ENCODE results near the gene NEXMIF. TPM values are rescaled to one million over a fixed set of nuclear protein-coding genes. Genes with fewer than 3 reads are reported as not detected.
"Not testable (repeated sequence)": the region's sequence is repeated elsewhere in the genome, so short reads cannot be mapped to it uniquely, and the experiment has no call there.

The NEXMIF gene
- 1 to 10 TPM in 2 of 6 donors, under 1 TPM in 4; under 0.01 to 2.1 (median 0.65) TPM for total RNA-seq

DNA sequence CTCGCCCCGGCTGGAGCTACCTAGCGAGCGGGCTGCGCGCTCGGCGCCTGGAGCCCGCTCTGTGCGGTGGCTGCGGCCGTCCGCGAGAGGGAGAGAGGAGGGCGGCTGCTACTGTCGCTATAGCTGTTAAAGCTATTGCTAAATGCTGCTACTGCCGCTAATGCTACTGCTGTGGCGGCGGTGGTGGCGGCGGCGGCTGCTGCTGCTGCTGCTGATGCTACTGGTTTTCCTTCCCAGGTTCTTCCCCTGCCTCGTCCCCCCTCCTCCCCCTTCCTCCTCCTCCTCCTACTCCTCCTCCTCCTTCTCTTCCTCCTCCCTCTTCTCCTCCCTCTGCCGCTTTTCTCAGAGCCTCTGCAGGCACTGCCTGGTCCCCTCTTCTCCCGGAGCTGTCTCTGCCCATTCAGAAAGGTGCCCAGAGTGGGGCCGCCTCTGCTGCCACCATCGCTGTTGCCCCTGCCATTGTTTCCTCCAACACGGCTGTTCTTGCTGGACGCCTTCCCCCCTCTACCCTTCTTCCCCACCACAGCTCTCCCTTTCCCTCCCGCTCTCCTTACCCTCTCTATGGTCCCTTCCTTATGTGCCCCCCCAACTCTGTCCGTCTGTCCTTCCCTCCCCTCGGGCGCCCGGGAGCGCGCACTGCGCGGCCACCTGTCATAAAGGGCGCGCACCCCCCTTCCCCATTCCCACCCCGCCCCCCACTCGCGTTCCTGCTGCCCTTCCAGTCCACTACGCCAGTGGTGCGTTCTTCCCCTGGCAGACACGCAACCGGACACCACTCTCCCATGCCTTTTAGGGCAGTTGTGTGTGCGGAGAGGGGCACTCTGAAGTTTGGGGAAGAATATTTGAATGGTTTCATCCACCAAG is at the start of gene NEXMIF:
NEXMIF (minus strand) TSS at position 228 of the 864 bp plus-strand sequence.
- Histone ChIP-seq H3K4me1 (peaks cover 0 to 12% (median 4%) of the 10 kb centered on the region in 4 donors), H3K27ac (peak within 1 kb of the TSS in 3 of 4 donors; percentile 18 to 60 (median 56)), H3K36me3 (no peaks in the 10 kb centered on the region), H3K9me3 (peaks cover 0 to 5% (median 0%) of the 10 kb centered on the region in 4 donors), H3K4me3 (peak within 1 kb of the TSS; percentile 10 to 51 (median 43)), H3K27me3 (peaks cover 0 to 3% (median 0%) of the 10 kb centered on the region in 4 donors)
- TF ChIP-seq, protein P1, sequence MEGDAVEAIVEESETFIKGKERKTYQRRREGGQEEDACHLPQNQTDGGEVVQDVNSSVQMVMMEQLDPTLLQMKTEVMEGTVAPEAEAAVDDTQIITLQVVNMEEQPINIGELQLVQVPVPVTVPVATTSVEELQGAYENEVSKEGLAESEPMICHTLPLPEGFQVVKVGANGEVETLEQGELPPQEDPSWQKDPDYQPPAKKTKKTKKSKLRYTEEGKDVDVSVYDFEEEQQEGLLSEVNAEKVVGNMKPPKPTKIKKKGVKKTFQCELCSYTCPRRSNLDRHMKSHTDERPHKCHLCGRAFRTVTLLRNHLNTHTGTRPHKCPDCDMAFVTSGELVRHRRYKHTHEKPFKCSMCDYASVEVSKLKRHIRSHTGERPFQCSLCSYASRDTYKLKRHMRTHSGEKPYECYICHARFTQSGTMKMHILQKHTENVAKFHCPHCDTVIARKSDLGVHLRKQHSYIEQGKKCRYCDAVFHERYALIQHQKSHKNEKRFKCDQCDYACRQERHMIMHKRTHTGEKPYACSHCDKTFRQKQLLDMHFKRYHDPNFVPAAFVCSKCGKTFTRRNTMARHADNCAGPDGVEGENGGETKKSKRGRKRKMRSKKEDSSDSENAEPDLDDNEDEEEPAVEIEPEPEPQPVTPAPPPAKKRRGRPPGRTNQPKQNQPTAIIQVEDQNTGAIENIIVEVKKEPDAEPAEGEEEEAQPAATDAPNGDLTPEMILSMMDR (IDR thresholded peaks at IDR 0.05): peak in 1 of 6 experiments; percentile 47
- no peak for TF ChIP-seq POLR2A (IDR thresholded peaks at IDR 0.05)
- TF ChIP-seq POLR2AphosphoS5 (IDR thresholded peaks at IDR 0.05): no peak
- WGBS, 2 donors: 5 to 44% methylated on average over 22 to 48 of the region's 48 CpGs
- peak; percentile 78 to 85 for ATAC-seq (ENCODE audit: low FRiP score in 2 of 2)
- DNase-seq: peak; percentile 26 to 83

DNA sequence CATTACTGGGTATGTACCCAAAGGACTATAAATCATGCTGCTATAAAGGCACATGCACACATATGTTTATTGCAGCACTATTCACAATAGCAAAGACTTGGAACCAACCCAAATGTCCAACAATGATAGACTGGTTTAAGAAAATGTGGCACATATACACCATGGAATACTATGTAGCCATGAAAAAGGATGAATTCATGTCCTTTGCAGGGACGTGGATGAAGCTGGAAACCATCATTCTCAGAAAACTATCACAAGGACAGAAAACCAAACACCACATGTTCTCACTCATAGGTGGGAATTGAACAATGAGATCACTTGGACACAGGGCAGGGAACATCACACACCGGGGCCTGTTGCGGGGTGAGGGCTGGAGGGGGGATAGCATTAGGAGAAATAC is 36.7 kb upstream of the NEXMIF start:
- H3K4me1 ChIP-seq; H3K9me3 ChIP-seq; H3K4me3 ChIP-seq; DNase-seq; H3K36me3 ChIP-seq; H3K27ac ChIP-seq; H3K27me3 ChIP-seq; ATAC-seq (ENCODE audit: low FRiP score in 2 of 2): not testable (repeated sequence)
- WGBS, 2 donors: 71 to 90% methylated on average over 3 of the region's 3 CpGs

DNA sequence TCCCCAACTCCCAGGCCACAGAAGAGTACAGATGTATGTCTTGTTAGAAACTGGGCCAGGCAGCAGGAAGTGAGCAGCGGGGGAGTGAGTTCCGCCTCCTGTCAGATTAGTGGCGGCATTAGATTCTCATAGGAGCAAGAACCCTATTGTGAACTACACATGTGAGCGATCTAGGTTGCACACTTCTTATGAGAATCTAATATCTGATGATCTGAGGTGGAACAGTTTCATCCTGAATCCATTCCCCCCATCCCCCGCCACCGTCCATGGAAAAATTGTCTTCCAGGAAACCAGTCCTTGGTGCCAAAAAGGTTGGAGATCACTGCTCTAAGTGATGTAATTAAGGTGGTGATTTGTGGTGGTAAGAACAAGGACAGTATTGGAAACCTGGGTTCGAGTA is 24.5 kb upstream of the NEXMIF start:
- H3K4me1 ChIP-seq: no peaks in the 10 kb centered on the region
- no peak overlapping the region for H3K4me3 ChIP-seq
- H3K27ac ChIP-seq: no peak overlapping the region
- DNase-seq (no peak), ATAC-seq (ENCODE audit: low FRiP score in 2 of 2) (no peak)
- H3K27me3 ChIP-seq: no peaks in the 10 kb centered on the region
- H3K9me3 ChIP-seq: peaks cover 0 to 5% (median 0%) of the 10 kb centered on the region in 4 donors
- 66 to 77% methylated on average over 2 to 7 of the region's 7 CpGs for WGBS, 2 donors
- no peaks in the 10 kb centered on the region for H3K36me3 ChIP-seq
- TF ChIP-seq POLR2AphosphoS5 (IDR thresholded peaks at IDR 0.05) (no peak), POLR2A (IDR thresholded peaks at IDR 0.05) (no peak), EP300 (IDR thresholded peaks at IDR 0.05) (no peak)
- TF ChIP-seq, protein P1 (IDR thresholded peaks at IDR 0.05): no peak

DNA sequence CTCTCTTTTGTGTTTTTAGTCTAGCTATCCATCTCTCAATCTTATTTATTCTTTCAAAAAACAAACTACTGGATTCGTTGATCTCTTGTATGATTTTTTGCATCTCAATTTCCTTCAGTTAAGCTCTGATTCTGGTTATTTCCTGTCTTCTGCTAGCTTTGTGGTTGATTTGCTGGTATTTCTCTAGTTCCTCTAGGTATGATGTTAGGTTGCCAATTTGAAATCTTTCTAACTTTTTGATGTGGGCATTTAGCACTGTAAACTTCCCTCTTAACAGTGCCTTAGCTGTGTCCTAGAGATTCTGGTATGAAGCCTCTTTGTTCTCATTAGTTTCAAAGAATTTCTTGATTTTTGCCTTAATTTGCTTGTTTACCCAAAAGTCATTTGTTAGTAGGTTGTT is 15.2 kb upstream of the NEXMIF start:
- Histone ChIP-seq H3K9me3 (peaks cover 0 to 14% (median 0%) of the 10 kb centered on the region in 4 donors), H3K36me3 (no peaks in the 10 kb centered on the region), H3K4me3 (no peak overlapping the region), H3K4me1 (no peaks in the 10 kb centered on the region), H3K27ac (no peak overlapping the region), H3K27me3 (no peaks in the 10 kb centered on the region)
- TF ChIP-seq, protein P1 (IDR thresholded peaks at IDR 0.05): no peak
- no peak for TF ChIP-seq POLR2A (IDR thresholded peaks at IDR 0.05)
- TF ChIP-seq EP300 (IDR thresholded peaks at IDR 0.05): no peak
- ATAC-seq (ENCODE audit: low FRiP score in 2 of 2) (no peak), DNase-seq (no peak)
- WGBS, 2 donors: 57 to 71% methylated on average over 1 of the region's 1 CpG

DNA sequence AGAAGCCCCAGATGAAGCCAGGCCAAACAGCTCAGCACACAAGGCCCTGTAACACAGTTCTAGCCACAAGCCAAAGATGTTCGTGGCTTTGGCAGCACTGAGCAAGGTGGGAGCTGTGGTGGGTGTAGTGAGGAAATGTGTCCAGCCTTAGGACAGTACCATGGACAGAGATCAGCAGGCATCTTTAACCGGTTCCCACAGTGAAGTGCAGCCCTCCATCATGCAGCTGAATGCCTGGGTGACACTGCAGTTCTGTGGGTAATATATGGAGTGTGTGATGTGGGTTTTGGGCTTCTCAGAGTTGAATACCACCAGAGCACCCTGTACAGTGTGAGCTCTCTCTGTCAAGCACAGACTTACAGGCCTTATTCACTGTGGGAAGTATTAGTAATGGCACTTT is 6.0 kb upstream of the NEXMIF start:
- ATAC-seq (ENCODE audit: low FRiP score in 2 of 2) (peak in 1 of 2 donors; percentile 21), DNase-seq (no peak)
- Histone ChIP-seq H3K36me3 (no peaks in the 10 kb centered on the region), H3K27me3 (no peaks in the 10 kb centered on the region), H3K4me1 (no peaks in the 10 kb centered on the region), H3K9me3 (no peaks in the 10 kb centered on the region), H3K4me3 (no peak overlapping the region), H3K27ac (no peak overlapping the region)
- 14% methylated on average over 2 of the region's 2 CpGs; no CpG with 5 or more reads in 1 of the 2 donors for WGBS, 2 donors
- TF ChIP-seq, protein P1 (IDR thresholded peaks at IDR 0.05): no peak
- TF ChIP-seq POLR2AphosphoS5 (IDR thresholded peaks at IDR 0.05) (no peak), POLR2A (IDR thresholded peaks at IDR 0.05) (no peak)
